Mucosa of descending colon (tissue), 3 donors: ENCODE results near the gene CDK17. TPM values are rescaled to one million over a fixed set of nuclear protein-coding genes. Genes with fewer than 3 reads are reported as not detected.
A peak's percentile ranks its signal among the peaks of the same experiment; 100 is the strongest.

Source experiments
- ATAC-seq: fragments of 200-7000 bp; cut with Tn5 transposase; one replicate; pipeline ENCODE4 v1.9.1; 2020; ENCODE audit warnings: mild to moderate bottlenecking, moderate library complexity
- DNase-seq, 3 donors: peaks; one replicate each; pipeline ENCODE4 v3.0.0-alpha.2; 2020
- H3K36me3 ChIP-seq: fragments of 200-600 bp; one replicate; pipeline ENCODE4 v1.8.0; 2021; ENCODE audit warnings: low read depth, mild to moderate bottlenecking
- H3K4me1 ChIP-seq: fragments of 200-600 bp; one replicate; pipeline ENCODE4 v1.8.0; 2021; ENCODE audit warnings: low read depth, mild to moderate bottlenecking
- H3K4me3 ChIP-seq: fragments of 200-600 bp; one replicate; pipeline ENCODE4 v1.8.0; 2021; ENCODE audit warnings: mild to moderate bottlenecking
- H3K9me3 ChIP-seq: fragments of 200-600 bp; one replicate; pipeline ENCODE4 v1.8.0; 2021; ENCODE audit warnings: mild to moderate bottlenecking
- CTCF ChIP-seq: fragments of 200-600 bp; IDR thresholded peaks from one replicate; pipeline ENCODE4 v1.8.0; 2022; ENCODE audit warnings: antibody characterized with exemption, mild to moderate bottlenecking
- intact Hi-C, 2 donors: fragments of 100-400 bp; cut with DNase I in 1 of 2; cut with micrococcal nuclease in 1 of 2; formaldehyde crosslinking; loops; one replicate each; pipeline versions ENCODE4 v1.11.0 to v1.11.1; 2022; cut with DNase I, micrococcal nuclease
- total RNA-seq, 3 donors: library from RNA; stranded (reverse); fragmentation: NEBNext Ultra II Directional in 2 of 3; extraction: Animal tissue kit (Norgen Biotek cat#: 25700) in 2 of 3; gene quantifications; one replicate each; pipeline versions ENCODE4 v1.2.1 to v1.2.4, GENCODE V29; 2021 to 2023
- donor health status: DM: no; HTN: no; CAD: no; lungs with moderate emphysema.
- donor health status: DM: no; HTN: no; CAD: no.
- donor health status: DM: no; HTN: yes; CAD: no.

Gene CDK17
- total RNA-seq, 3 donors from 2014 or later = 19.5 to 43.5 (median 24.0) TPM

DNA sequence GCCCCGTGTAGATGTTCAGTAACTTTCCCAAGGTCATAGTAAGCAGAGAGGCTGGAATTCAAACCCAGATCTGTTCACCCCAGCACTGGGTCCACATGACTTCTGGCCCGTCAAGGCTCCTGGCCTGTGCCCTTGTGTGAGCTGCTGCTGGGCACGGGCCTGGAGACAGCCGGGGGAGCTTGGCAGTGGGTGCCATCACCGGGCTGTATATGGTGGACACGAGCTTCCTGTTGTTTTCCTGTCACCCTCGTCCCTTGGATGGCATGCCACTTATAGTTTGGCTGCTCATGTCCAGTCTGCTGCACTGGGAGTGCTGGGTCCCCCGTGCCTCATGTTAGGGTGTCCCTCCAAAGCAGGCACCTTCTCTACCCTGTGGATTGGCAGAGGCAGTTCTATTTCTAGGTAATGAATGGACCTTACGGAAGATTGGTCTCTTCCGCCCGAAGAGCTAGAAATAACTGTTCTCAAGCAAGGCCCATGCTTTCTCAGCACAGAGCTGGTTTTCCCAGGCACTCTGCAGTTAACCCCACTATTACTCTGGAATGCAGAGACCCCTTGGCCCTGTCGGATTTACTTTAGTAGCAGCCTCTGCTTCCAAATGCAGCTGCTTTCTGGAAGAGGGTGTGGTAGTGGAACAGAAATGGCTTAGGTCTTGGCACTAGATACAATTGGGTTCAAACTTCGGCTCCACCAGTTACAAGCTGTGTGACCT is 161.7 kb downstream of the CDK17 start:
- ATAC-seq (no peak), DNase-seq (no peak)
- TF ChIP-seq CTCF = no peak
- no peaks in the 10 kb centered on the region for H3K9me3 ChIP-seq
- intact Hi-C loops = no loop called here
- H3K36me3 ChIP-seq = no peaks in the 10 kb centered on the region
- no peak overlapping the region for H3K4me3 ChIP-seq
- peaks cover 20% of the 10 kb centered on the region for H3K4me1 ChIP-seq

GRCh38 chr12:96237465-96238077 is 162.7 kb downstream of the CDK17 start:
- Histone ChIP-seq H3K36me3 (no peaks in the 10 kb centered on the region), H3K4me3 (no peak overlapping the region), H3K4me1 (peaks cover 20% of the 10 kb centered on the region), H3K9me3 (no peaks in the 10 kb centered on the region)
- no peak for TF ChIP-seq CTCF
- DNase-seq (peak in 1 of 3 donors; percentile 54), ATAC-seq (peak; percentile 24)
- intact Hi-C loops = no loop called here

GRCh38 chr12:96237035-96237434 is 163.2 kb downstream of the CDK17 start:
- ATAC-seq = no peak
- Histone ChIP-seq H3K4me3 (no peak overlapping the region), H3K4me1 (peaks cover 18% of the 10 kb centered on the region), H3K9me3 (no peaks in the 10 kb centered on the region), H3K36me3 (no peaks in the 10 kb centered on the region)
- no peak for DNase-seq
- intact Hi-C loops = no loop called here
- no peak for TF ChIP-seq CTCF

DNA sequence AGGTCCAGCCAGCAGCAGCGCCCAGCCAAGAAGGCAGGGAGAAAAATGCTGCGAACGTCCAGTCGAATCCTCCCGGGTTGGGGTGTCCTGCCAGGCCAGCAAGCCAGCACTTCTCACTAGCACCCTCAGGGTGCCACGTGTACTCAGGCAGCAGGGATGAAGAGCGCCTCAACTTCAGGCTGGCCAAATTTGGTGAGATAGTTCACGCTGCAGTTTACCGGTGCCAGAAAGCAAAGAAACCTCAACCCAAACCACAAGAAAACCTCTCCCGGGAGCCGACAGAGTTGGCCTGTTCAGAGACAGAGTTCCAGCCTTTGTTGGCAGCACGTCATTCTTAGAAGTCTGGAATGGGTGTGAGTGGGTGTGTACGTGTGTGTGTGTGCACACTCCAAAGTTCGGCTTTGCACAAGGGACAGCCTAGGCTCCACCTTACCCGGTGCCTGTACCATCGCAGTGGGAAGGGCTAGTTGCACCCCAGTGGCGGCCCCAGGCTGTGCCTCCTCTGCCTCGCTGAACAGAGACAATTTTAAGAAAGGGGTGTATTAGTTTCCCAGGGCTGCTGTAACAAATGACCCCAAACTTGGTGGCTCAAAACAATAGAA is 163.9 kb downstream of the CDK17 start:
- peak; percentile 46 for ATAC-seq
- Histone ChIP-seq H3K36me3 (no peaks in the 10 kb centered on the region), H3K9me3 (no peaks in the 10 kb centered on the region), H3K4me1 (peaks cover 18% of the 10 kb centered on the region), H3K4me3 (no peak overlapping the region)
- intact Hi-C loops = no loop called here
- TF ChIP-seq CTCF = no peak
- DNase-seq = peak in 1 of 3 donors; percentile 26

DNA sequence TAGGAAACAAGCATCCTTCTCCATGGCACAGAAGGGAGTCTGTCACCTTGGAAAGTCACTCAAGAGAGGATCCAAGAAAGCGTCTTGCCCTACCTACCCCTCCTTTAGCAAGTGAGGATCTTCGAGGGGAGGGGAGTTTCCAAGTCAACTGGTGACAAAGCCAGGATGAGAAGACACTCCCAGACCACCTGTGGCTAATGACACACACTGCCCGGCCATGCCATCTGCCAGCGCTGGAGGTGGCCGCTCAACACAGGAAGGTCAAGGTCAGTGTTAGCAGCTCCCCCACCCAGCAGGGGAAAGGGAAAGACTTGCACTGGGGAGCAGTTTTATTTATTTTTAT is 164.8 kb downstream of the CDK17 start:
- Histone ChIP-seq H3K36me3 (no peaks in the 10 kb centered on the region), H3K4me1 (peaks cover 18% of the 10 kb centered on the region), H3K4me3 (no peak overlapping the region), H3K9me3 (no peaks in the 10 kb centered on the region)
- DNase-seq (peak in 1 of 3 donors; percentile 14), ATAC-seq (no peak)
- TF ChIP-seq CTCF = no peak
- intact Hi-C loops = no loop called here
